GDM1 (cell line): ENCODE data around the gene NEUROG1.

Source experiments
- DNase-seq: peaks from one replicate; lab custom pipeline; 2025; lab: John Stamatoyannopoulos, UW

Gene NEUROG1

GRCh38 chr5:135493406-135494180, 42.2 kb downstream of the NEUROG1 start:
- no peak for DNase-seq

DNA sequence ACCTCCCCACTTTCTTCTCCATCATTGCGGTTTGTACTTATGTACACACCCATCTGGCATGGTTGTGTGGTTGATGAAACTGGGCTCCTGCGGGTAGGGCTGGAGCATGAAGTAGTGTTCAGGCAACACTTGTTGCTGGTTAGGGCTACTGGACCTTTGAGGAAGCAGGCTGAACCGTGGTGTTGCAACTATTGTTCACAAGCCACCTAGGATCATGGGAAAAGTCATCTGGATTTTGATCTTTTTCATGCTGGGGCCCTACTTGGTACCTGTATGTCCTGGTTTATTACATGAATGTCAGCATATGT, 43.5 kb downstream of the NEUROG1 start:
- DNase-seq = no peak

- DNase-seq = no peak
Observed at GRCh38 chr5:135491552-135492318, 44.0 kb downstream of the NEUROG1 start.

DNA sequence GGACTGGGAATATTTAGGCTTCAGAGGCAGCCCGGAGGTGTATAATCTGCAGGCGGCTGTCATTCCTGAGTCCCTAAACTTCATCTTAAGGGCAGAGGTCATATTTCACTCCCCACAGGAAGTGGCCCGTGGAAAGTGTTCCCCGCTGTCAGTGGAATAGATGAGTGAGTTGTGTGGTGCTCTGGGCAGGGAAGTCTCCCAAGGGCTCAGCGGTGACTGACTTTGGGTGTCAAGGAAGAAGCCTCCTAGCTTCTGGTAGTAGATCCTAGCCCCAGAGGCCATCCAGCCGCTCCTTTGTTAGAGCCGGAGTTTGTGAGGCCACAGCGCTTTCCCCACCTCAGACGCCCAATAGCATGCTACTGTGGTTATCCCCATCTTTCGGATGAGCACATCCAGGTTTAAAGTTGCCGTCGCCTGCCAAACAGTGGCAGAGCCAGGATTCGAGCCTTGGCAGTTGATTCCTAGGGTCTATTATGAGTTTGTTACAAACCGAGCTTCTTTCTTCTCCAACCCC, 44.7 kb downstream of the NEUROG1 start:
- DNase-seq = no peak

DNA sequence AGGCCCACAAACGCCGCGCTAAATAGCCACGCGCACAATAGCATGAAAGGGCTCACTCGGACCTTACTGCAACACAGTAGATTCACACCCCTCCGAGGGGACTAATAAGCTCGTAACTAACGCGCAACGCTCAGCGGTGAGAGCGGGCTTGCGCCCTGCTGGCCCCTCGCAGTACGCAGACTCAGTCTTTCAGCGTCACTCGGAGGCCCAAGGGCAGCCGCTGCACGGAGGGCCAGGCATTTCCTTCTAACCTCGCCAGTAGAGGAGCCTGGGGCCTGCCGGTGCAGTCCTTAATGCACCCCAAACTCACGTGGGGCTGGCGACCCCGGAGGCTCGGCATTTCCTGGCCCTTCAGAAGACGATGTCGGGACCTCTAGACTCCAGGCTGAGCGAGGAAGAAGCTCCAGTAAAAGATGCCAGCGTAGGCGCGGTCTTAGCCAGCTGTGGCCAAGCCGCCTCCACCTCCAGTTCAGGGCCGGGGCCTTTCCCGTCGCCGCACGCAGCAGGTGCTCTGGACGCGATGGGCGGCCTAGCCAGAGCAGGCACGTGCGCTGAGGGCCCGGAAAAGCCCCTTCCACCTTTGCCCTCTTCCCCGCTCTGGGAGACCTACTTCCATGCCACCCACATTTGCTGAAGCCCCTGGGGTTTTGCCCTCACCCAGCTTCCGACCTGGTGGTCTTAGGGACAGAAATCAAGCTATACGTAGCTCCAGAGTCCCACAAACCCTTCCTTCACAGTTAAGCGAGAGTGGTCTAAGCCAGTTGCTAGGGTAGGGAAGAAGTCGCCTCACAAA, 45.3 kb downstream of the NEUROG1 start:
- no peak for DNase-seq

GRCh38 chr5:135489466-135490244, 46.1 kb downstream of the NEUROG1 start:
- DNase-seq = no peak

- no peak for DNase-seq
Observed at GRCh38 chr5:135488727-135489465, 46.9 kb downstream of the NEUROG1 start.

DNA sequence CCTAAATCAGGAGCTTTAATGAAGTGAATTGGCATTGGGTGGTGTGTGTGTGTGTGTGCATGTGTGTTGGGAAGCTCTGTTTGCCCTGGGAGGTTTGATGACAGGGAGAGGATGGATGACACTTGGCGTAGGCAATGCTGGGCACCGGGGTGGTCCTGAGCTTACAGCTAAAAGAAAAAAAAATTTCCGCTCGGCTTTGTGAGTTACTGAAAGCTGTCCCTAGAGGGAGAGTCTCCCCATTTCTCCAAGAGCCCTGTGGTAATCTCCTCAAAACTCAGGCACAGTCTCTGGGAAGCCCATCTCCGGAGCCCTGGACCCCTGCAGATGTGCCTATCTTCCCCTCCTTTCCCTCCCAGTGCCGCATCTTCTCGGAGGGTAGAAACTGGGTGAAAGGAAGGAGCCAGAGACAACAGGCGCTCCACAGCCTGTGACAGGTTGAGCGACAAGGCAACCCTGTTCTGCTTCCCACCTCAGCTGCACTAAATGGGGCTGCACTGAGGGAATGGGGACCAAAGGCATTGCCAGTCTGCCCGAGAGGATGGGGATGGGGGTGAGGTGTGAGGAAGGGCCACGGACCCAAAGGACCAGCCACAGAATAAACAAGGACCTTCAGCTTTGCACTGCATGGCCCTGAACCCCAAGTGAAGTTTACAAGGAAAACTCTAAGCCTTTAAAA, 47.8 kb downstream of the NEUROG1 start:
- DNase-seq = no peak

DNA sequence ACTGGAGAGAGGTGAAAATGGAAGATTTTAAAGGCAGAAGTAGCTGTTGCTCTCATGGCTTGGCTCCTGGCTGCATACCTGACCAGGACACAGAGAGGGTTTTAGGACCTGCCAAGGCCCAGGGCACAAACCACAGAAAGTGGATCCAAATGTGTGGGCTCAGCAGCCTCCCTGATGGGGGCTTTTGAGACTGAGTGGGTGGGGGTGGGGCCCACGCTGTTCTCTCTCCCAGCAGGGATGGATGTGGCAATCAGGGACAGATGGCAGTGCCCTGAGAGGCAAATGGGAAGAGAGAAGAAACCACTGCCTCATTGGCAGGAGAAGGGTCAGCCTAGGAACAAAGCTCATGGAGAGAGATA, 48.7 kb downstream of the NEUROG1 start:
- DNase-seq = no peak

- DNase-seq = no peak
Observed at GRCh38 chr5:135486131-135487036, 49.4 kb downstream of the NEUROG1 start.

DNA sequence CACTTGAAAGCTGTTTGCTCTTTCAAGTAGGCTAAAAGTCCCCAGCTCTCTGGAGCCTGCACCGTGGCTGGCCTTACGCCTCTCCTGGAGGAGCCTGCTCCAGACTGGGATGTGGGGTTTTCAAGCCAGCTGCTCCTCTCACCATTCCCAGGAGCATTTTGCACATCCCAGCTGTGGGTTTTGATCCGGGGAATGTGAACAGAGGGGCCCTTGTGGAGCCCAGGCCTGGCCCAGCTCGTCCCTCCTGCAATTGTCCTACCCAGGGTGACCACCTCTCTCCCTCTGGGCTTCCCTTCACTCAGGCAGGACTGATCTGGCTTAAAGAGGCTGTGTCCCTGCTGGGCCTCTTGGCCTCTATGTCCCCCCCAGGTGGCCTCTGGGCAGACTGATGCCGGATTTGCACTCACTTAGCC, 51.1 kb downstream of the NEUROG1 start:
- no peak for DNase-seq
